PC-9 (cell line): ENCODE results near the gene GNRHR.

Source experiments
- EZH2 ChIP-seq: fragments of 200-600 bp; sonication (generic); IDR thresholded peaks from 2 replicates; pipeline ENCODE4 v1.8.0; 2017; ENCODE audit warnings: antibody characterized with exemption, low read depth
- TF ChIP-seq, protein P1 (sequence below): fragments of 200-600 bp; sonication (generic); conservative IDR thresholded peaks from 2 replicates; pipeline ENCODE4 v1.6.1; 2017; ENCODE audit warnings: mixed run types, antibody characterized with exemption, mild to moderate bottlenecking, moderate library complexity

DNA sequence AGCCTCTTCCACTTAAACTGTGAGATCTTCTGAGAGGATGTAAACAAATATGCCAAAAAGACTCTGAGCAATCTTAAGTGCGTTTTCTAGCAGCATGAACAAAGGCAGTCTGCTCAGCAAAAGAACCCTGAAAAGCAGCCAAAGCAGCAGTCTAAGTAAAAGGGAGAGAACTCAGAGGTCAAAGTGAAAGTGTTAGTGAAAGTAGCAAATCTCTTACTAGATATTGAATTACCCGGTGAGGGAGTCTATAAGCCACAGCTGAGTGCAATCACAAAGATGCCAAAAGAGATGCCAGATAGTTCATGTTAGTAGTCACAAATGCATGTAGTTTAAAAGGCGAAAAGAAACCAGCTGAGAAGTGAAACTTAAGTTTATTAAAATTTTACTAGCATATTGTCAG, 7.9 kb upstream of the GNRHR start:
- TF ChIP-seq, protein P1, sequence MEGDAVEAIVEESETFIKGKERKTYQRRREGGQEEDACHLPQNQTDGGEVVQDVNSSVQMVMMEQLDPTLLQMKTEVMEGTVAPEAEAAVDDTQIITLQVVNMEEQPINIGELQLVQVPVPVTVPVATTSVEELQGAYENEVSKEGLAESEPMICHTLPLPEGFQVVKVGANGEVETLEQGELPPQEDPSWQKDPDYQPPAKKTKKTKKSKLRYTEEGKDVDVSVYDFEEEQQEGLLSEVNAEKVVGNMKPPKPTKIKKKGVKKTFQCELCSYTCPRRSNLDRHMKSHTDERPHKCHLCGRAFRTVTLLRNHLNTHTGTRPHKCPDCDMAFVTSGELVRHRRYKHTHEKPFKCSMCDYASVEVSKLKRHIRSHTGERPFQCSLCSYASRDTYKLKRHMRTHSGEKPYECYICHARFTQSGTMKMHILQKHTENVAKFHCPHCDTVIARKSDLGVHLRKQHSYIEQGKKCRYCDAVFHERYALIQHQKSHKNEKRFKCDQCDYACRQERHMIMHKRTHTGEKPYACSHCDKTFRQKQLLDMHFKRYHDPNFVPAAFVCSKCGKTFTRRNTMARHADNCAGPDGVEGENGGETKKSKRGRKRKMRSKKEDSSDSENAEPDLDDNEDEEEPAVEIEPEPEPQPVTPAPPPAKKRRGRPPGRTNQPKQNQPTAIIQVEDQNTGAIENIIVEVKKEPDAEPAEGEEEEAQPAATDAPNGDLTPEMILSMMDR: no peak
- no peak for TF ChIP-seq EZH2
